ENCODE results near the gene ZNF544. TPM values are rescaled to one million over a fixed set of nuclear protein-coding genes. Genes with fewer than 3 reads are reported as not detected.

The ZNF544 gene
- polyA plus RNA-seq, 2 of the 4 experiments (the other 2 are of a cell fraction) = 23.7 to 33.1 TPM

DNA sequence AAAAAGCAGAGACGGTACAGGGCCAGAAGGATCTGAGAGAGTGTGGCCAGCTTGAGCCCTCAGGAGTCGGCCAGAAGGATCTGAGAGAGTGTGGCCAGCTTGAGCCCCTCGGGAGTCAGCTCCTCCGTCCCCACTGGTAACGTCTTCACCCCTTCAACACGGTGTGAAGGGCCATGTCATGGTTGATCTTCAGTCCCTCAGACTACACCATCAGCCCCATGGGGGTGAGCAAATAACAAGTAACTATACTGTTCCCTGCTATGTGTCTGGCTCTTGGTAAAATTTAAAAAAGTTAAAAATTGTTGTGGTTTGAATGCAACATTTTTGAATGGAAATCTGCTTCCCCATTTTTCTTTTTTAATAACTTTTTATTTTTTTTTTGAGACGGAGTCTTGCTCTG is 48.5 kb downstream of the ZNF544 start:
- ChIA-PET CTCF (interaction anchor here (0.5 to 1.9 kb wide), 2 partner anchors 243 to 325 kb away, joined by 5 to 7 read pairs; partner anchors contain the start of gene ZBTB45), POLR2A (interaction anchor here (2.0 kb wide), 1 partner anchor 85 kb away, joined by 15 read pairs; the partner anchor contains the start of gene ZNF497)
- H3K4me2 ChIP-seq = no peak overlapping the region
- TF ChIP-seq, protein P1, sequence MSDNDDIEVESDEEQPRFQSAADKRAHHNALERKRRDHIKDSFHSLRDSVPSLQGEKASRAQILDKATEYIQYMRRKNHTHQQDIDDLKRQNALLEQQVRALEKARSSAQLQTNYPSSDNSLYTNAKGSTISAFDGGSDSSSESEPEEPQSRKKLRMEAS (IDR thresholded peaks at IDR 0.05) = no peak
- no peak for TF ChIP-seq NR3C1 (IDR thresholded peaks at IDR 0.05)
- no peak for TF ChIP-seq EHF (CRISPR knock-in tag; IDR thresholded peaks at IDR 0.05)
- no peak for TF ChIP-seq BHLHE40 (IDR thresholded peaks at IDR 0.05; ENCODE audit: low read depth, low read length)
- TF ChIP-seq, protein P2, sequence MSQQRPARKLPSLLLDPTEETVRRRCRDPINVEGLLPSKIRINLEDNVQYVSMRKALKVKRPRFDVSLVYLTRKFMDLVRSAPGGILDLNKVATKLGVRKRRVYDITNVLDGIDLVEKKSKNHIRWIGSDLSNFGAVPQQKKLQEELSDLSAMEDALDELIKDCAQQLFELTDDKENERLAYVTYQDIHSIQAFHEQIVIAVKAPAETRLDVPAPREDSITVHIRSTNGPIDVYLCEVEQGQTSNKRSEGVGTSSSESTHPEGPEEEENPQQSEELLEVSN (IDR thresholded peaks at IDR 0.05; ENCODE audit: borderline replicate concordance, low read depth) = no peak
- TF ChIP-seq MYC (IDR thresholded peaks at IDR 0.05; ENCODE audit: borderline replicate concordance, low read length) = no peak
- no peak for TF ChIP-seq ZC3H11A (IDR thresholded peaks at IDR 0.05)
- TF ChIP-seq CEBPB (IDR thresholded peaks at IDR 0.05) = no peak
- no peak for TF ChIP-seq RFX5 (IDR thresholded peaks at IDR 0.05)
- TF ChIP-seq ZSCAN20 (CRISPR knock-in tag; IDR thresholded peaks at IDR 0.05) = no peak
- TF ChIP-seq HOXA7 (CRISPR knock-in tag; IDR thresholded peaks at IDR 0.05) = no peak
- no peak for TF ChIP-seq MAFK (IDR thresholded peaks at IDR 0.05; ENCODE audit: partially characterized antibody)
- no peak for TF ChIP-seq MAZ (IDR thresholded peaks at IDR 0.05; ENCODE audit: borderline replicate concordance, low read depth, low read length)
- TF ChIP-seq, protein P3, sequence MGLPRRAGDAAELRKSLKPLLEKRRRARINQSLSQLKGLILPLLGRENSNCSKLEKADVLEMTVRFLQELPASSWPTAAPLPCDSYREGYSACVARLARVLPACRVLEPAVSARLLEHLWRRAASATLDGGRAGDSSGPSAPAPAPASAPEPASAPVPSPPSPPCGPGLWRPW (IDR thresholded peaks at IDR 0.05) = no peak
- TF ChIP-seq, protein P4, sequence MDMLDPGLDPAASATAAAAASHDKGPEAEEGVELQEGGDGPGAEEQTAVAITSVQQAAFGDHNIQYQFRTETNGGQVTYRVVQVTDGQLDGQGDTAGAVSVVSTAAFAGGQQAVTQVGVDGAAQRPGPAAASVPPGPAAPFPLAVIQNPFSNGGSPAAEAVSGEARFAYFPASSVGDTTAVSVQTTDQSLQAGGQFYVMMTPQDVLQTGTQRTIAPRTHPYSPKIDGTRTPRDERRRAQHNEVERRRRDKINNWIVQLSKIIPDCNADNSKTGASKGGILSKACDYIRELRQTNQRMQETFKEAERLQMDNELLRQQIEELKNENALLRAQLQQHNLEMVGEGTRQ (IDR thresholded peaks at IDR 0.05) = no peak
- TF ChIP-seq, protein P5, sequence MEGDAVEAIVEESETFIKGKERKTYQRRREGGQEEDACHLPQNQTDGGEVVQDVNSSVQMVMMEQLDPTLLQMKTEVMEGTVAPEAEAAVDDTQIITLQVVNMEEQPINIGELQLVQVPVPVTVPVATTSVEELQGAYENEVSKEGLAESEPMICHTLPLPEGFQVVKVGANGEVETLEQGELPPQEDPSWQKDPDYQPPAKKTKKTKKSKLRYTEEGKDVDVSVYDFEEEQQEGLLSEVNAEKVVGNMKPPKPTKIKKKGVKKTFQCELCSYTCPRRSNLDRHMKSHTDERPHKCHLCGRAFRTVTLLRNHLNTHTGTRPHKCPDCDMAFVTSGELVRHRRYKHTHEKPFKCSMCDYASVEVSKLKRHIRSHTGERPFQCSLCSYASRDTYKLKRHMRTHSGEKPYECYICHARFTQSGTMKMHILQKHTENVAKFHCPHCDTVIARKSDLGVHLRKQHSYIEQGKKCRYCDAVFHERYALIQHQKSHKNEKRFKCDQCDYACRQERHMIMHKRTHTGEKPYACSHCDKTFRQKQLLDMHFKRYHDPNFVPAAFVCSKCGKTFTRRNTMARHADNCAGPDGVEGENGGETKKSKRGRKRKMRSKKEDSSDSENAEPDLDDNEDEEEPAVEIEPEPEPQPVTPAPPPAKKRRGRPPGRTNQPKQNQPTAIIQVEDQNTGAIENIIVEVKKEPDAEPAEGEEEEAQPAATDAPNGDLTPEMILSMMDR (IDR thresholded peaks at IDR 0.05) = no peak
- TF ChIP-seq FOSB (CRISPR knock-in tag; IDR thresholded peaks at IDR 0.05) = no peak
- no peak for TF ChIP-seq RARB (CRISPR knock-in tag; IDR thresholded peaks at IDR 0.05)
- no peak for TF ChIP-seq FOSL2 (IDR thresholded peaks at IDR 0.05)
- TF ChIP-seq FOSL2 (CRISPR knock-in tag; IDR thresholded peaks at IDR 0.05) = no peak
- DNase-seq (ENCODE audit: low read depth in 1 of 2, low spot score in 1 of 2) (no peak), ATAC-seq (no peak), FAIRE-seq (no peak)
- no peak overlapping the region for H3K4me3 ChIP-seq
- 97% methylated on average over 7 of the region's 7 CpGs for WGBS (ENCODE audit: missing lambda C conversion rate)
- H3K9me3 ChIP-seq = peaks cover 88% of the 10 kb centered on the region
- H3K27ac ChIP-seq = no peak overlapping the region
- H3K4me1 ChIP-seq = no peaks in the 10 kb centered on the region

DNA sequence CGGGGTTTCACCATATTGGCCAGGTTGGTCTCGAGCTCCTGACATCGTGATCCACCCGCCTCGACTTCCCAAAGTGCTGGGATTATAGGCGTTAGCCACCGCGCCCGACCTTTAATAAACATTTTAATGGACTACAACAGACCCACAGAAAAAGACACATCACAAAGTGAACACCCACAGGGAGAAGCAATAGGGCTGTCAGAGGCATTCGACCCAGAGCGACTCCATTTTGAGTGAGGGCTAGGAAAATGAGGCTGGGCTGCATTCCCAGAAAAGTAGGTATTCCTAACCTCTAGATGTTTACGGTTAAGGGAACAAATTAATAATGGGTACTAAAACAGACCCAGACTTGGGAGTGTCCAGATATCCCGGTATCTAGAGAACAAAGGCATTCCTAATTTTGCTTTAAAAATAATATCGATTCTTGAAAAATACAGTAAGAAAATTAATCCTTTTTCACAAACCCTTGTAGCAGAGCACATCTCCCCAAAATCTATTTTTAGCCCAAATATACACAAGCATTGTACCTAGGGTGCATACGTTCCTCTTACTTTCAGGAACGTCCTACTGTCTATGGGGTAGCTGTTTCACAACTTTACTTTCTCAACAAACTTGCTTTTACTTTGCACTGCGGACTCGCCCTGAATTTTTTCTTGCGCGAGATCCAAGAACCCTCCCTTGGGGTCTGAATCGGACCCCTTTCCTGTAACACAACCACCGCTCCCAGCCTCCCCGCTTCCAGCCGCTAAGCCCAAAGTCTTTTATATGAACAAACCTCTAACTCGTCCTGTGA is 49.2 kb downstream of the ZNF544 start:
- WGBS (ENCODE audit: missing lambda C conversion rate) = 48% methylated on average over 25 of the region's 25 CpGs
- ChIA-PET POLR2A (interaction anchor here (0.6 to 2.0 kb wide), 9 partner anchors 8 to 103 kb away, joined by 3 to 15 read pairs (median 4); partner anchors contain the start of genes ERVK3-1, ZNF274, ZNF497 and ZNF544), CTCF (interaction anchor here (0.6 kb wide), 1 partner anchor 251 kb away, joined by 3 read pairs; no protein-coding TSS in a partner anchor)
- peak overlapping the region; percentile 81 to 92 for H3K27ac ChIP-seq
- peak in 1 of 2 experiments; percentile 6; a peak in 3 of 6 replicates for ATAC-seq
- peaks cover 88% of the 10 kb centered on the region for H3K9me3 ChIP-seq
- peak overlapping the region; percentile 71 for H3K4me2 ChIP-seq
- no peak for DNase-seq (ENCODE audit: low read depth in 1 of 2, low spot score in 1 of 2)
- H3K4me1 ChIP-seq = no peaks in the 10 kb centered on the region
- FAIRE-seq = no peak
- peak overlapping the region; percentile 85 for H3K4me3 ChIP-seq
- TF ChIP-seq, protein P6, sequence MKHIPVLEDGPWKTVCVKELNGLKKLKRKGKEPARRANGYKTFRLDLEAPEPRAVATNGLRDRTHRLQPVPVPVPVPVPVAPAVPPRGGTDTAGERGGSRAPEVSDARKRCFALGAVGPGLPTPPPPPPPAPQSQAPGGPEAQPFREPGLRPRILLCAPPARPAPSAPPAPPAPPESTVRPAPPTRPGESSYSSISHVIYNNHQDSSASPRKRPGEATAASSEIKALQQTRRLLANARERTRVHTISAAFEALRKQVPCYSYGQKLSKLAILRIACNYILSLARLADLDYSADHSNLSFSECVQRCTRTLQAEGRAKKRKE (CRISPR knock-in tag; IDR thresholded peaks at IDR 0.05; ENCODE audit: low read depth) = no peak
- TF ChIP-seq KDM5A (IDR thresholded peaks at IDR 0.05) (no peak), POLR2A (IDR thresholded peaks at IDR 0.05; ENCODE audit: low read length) (no peak), CBX8 (IDR thresholded peaks at IDR 0.05) (no peak), PHF8 (IDR thresholded peaks at IDR 0.05; ENCODE audit: borderline replicate concordance, low read depth) (peak; percentile 79; the same call in 1 of the 2 replicates), HOXB13 (CRISPR knock-in tag; IDR thresholded peaks at IDR 0.05; ENCODE audit: low read depth) (peak; percentile 60; the same call in 1 of the 2 replicates), EHF (CRISPR knock-in tag; IDR thresholded peaks at IDR 0.05) (no peak)
- TF ChIP-seq, protein P7, sequence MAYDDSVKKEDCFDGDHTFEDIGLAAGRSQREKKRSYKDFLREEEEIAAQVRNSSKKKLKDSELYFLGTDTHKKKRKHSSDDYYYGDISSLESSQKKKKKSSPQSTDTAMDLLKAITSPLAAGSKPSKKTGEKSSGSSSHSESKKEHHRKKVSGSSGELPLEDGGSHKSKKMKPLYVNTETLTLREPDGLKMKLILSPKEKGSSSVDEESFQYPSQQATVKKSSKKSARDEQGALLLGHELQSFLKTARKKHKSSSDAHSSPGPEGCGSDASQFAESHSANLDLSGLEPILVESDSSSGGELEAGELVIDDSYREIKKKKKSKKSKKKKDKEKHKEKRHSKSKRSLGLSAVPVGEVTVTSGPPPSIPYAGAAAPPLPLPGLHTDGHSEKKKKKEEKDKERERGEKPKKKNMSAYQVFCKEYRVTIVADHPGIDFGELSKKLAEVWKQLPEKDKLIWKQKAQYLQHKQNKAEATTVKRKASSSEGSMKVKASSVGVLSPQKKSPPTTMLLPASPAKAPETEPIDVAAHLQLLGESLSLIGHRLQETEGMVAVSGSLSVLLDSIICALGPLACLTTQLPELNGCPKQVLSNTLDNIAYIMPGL (CRISPR knock-in tag; IDR thresholded peaks at IDR 0.05; ENCODE audit: borderline replicate concordance) = no peak
- TF ChIP-seq, protein P8, sequence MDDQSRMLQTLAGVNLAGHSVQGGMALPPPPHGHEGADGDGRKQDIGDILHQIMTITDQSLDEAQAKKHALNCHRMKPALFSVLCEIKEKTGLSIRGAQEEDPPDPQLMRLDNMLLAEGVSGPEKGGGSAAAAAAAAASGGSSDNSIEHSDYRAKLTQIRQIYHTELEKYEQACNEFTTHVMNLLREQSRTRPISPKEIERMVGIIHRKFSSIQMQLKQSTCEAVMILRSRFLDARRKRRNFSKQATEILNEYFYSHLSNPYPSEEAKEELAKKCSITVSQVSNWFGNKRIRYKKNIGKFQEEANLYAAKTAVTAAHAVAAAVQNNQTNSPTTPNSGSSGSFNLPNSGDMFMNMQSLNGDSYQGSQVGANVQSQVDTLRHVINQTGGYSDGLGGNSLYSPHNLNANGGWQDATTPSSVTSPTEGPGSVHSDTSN (IDR thresholded peaks at IDR 0.05) = no peak
- TF ChIP-seq, protein P9, sequence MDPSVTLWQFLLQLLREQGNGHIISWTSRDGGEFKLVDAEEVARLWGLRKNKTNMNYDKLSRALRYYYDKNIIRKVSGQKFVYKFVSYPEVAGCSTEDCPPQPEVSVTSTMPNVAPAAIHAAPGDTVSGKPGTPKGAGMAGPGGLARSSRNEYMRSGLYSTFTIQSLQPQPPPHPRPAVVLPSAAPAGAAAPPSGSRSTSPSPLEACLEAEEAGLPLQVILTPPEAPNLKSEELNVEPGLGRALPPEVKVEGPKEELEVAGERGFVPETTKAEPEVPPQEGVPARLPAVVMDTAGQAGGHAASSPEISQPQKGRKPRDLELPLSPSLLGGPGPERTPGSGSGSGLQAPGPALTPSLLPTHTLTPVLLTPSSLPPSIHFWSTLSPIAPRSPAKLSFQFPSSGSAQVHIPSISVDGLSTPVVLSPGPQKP (IDR thresholded peaks at IDR 0.05; ENCODE audit: low read depth, low read length) = no peak

All from A549 (cell line).